ENCODE results near the gene EXOC3L4.

- no peak for TF ChIP-seq POLR2AphosphoS5 (IDR thresholded peaks at IDR 0.05; ENCODE audit: low read depth, low read length)
- no peak for TF ChIP-seq TAF1 (IDR thresholded peaks at IDR 0.05; ENCODE audit: borderline replicate concordance, insufficient read depth, low read length)
Measured at GRCh38 chr14:103057028-103057371, 37.5 kb upstream of the EXOC3L4 start.
